ENCODE measurements around the gene TTC21B. TPM values are rescaled to one million over a fixed set of nuclear protein-coding genes. Genes with fewer than 3 reads are reported as not detected.
"Not testable (repeated sequence)": the region's sequence is repeated elsewhere in the genome, so short reads cannot be mapped to it uniquely, and the experiment has no call there.

The TTC21B gene
- polyA plus RNA-seq, 2 donors, result 3.0 to 3.2 TPM

- not testable (repeated sequence) for H3K9me3 ChIP-seq (ENCODE audit: control insufficient read depth in 2 of 2, insufficient read depth in 1 of 2, low read depth in 1 of 2, low read length in 1 of 2); H3K4me3 ChIP-seq (ENCODE audit: low read depth in 1 of 2, low read length in 2 of 2); H3K27me3 ChIP-seq (ENCODE audit: control insufficient read depth in 1 of 2, insufficient read depth in 2 of 2, low read length in 2 of 2); H3K4me1 ChIP-seq (ENCODE audit: control insufficient read depth in 2 of 2, insufficient read depth in 2 of 2, low read length in 1 of 2); H3K36me3 ChIP-seq (ENCODE audit: control insufficient read depth in 2 of 2, insufficient read depth in 2 of 2, low read length in 1 of 2); H3K27ac ChIP-seq (ENCODE audit: low read depth in 2 of 2, low read length in 1 of 2)
- 84 to 89% methylated on average over 2 of the region's 2 CpGs for WGBS, 2 donors
Measured at GRCh38 chr2:165859723-165860122, 93.9 kb downstream of the TTC21B start.

GRCh38 chr2:165857876-165858275, 95.7 kb downstream of the TTC21B start:
- H3K27ac ChIP-seq (ENCODE audit: low read depth in 2 of 2, low read length in 1 of 2), result no peak overlapping the region
- no peak overlapping the region for H3K4me3 ChIP-seq (ENCODE audit: low read depth in 1 of 2, low read length in 2 of 2)
- 58 to 83% methylated on average over 1 of the region's 1 CpG for WGBS, 2 donors
- H3K27me3 ChIP-seq (ENCODE audit: control insufficient read depth in 1 of 2, insufficient read depth in 2 of 2, low read length in 2 of 2), result no peaks in the 10 kb centered on the region
- H3K4me1 ChIP-seq (ENCODE audit: control insufficient read depth in 2 of 2, insufficient read depth in 2 of 2, low read length in 1 of 2), result no peaks in the 10 kb centered on the region
- peaks cover 2 to 15% of the 10 kb centered on the region in 2 donors for H3K9me3 ChIP-seq (ENCODE audit: control insufficient read depth in 2 of 2, insufficient read depth in 1 of 2, low read depth in 1 of 2, low read length in 1 of 2)
- H3K36me3 ChIP-seq (ENCODE audit: control insufficient read depth in 2 of 2, insufficient read depth in 2 of 2, low read length in 1 of 2), result no peaks in the 10 kb centered on the region

GRCh38 chr2:165852394-165852793, 101.2 kb downstream of the TTC21B start:
- no peaks in the 10 kb centered on the region for H3K36me3 ChIP-seq (ENCODE audit: control insufficient read depth in 2 of 2, insufficient read depth in 2 of 2, low read length in 1 of 2)
- H3K4me3 ChIP-seq (ENCODE audit: low read depth in 1 of 2, low read length in 2 of 2), result no peak overlapping the region
- no peak overlapping the region for H3K27ac ChIP-seq (ENCODE audit: low read depth in 2 of 2, low read length in 1 of 2)
- peaks cover 0 to 10% of the 10 kb centered on the region in 2 donors for H3K9me3 ChIP-seq (ENCODE audit: control insufficient read depth in 2 of 2, insufficient read depth in 1 of 2, low read depth in 1 of 2, low read length in 1 of 2)
- no peaks in the 10 kb centered on the region for H3K4me1 ChIP-seq (ENCODE audit: control insufficient read depth in 2 of 2, insufficient read depth in 2 of 2, low read length in 1 of 2)
- no peaks in the 10 kb centered on the region for H3K27me3 ChIP-seq (ENCODE audit: control insufficient read depth in 1 of 2, insufficient read depth in 2 of 2, low read length in 2 of 2)

- WGBS, 2 donors, result 62 to 67% methylated on average over 2 of the region's 2 CpGs
- no peaks in the 10 kb centered on the region for H3K27me3 ChIP-seq (ENCODE audit: control insufficient read depth in 1 of 2, insufficient read depth in 2 of 2, low read length in 2 of 2)
- H3K4me1 ChIP-seq (ENCODE audit: control insufficient read depth in 2 of 2, insufficient read depth in 2 of 2, low read length in 1 of 2), result no peaks in the 10 kb centered on the region
- H3K4me3 ChIP-seq (ENCODE audit: low read depth in 1 of 2, low read length in 2 of 2), result no peak overlapping the region
- no peak overlapping the region for H3K27ac ChIP-seq (ENCODE audit: low read depth in 2 of 2, low read length in 1 of 2)
- H3K9me3 ChIP-seq (ENCODE audit: control insufficient read depth in 2 of 2, insufficient read depth in 1 of 2, low read depth in 1 of 2, low read length in 1 of 2), result no peaks in the 10 kb centered on the region
- H3K36me3 ChIP-seq (ENCODE audit: control insufficient read depth in 2 of 2, insufficient read depth in 2 of 2, low read length in 1 of 2), result no peaks in the 10 kb centered on the region
Measured at GRCh38 chr2:165847001-165847400, 106.6 kb downstream of the TTC21B start.

GRCh38 chr2:165846056-165846455, 107.5 kb downstream of the TTC21B start:
- Histone ChIP-seq H3K36me3 (ENCODE audit: control insufficient read depth in 2 of 2, insufficient read depth in 2 of 2, low read length in 1 of 2) (no peaks in the 10 kb centered on the region), H3K9me3 (ENCODE audit: control insufficient read depth in 2 of 2, insufficient read depth in 1 of 2, low read depth in 1 of 2, low read length in 1 of 2) (no peaks in the 10 kb centered on the region), H3K4me1 (ENCODE audit: control insufficient read depth in 2 of 2, insufficient read depth in 2 of 2, low read length in 1 of 2) (no peaks in the 10 kb centered on the region), H3K27me3 (ENCODE audit: control insufficient read depth in 1 of 2, insufficient read depth in 2 of 2, low read length in 2 of 2) (no peaks in the 10 kb centered on the region), H3K4me3 (ENCODE audit: low read depth in 1 of 2, low read length in 2 of 2) (no peak overlapping the region), H3K27ac (ENCODE audit: low read depth in 2 of 2, low read length in 1 of 2) (no peak overlapping the region)
- 94% methylated on average over 7 of the region's 7 CpGs for WGBS, 2 donors

- no peak overlapping the region for H3K4me3 ChIP-seq (ENCODE audit: low read depth in 1 of 2, low read length in 2 of 2)
- no peaks in the 10 kb centered on the region for H3K4me1 ChIP-seq (ENCODE audit: control insufficient read depth in 2 of 2, insufficient read depth in 2 of 2, low read length in 1 of 2)
- WGBS, 2 donors, result 64 to 76% methylated on average over 2 of the region's 2 CpGs
- H3K27me3 ChIP-seq (ENCODE audit: control insufficient read depth in 1 of 2, insufficient read depth in 2 of 2, low read length in 2 of 2), result no peaks in the 10 kb centered on the region
- no peak overlapping the region for H3K27ac ChIP-seq (ENCODE audit: low read depth in 2 of 2, low read length in 1 of 2)
- no peaks in the 10 kb centered on the region for H3K36me3 ChIP-seq (ENCODE audit: control insufficient read depth in 2 of 2, insufficient read depth in 2 of 2, low read length in 1 of 2)
- H3K9me3 ChIP-seq (ENCODE audit: control insufficient read depth in 2 of 2, insufficient read depth in 1 of 2, low read depth in 1 of 2, low read length in 1 of 2), result no peaks in the 10 kb centered on the region
Measured at GRCh38 chr2:165844216-165844615, 109.4 kb downstream of the TTC21B start.

GRCh38 chr2:165843351-165843750, 110.2 kb downstream of the TTC21B start:
- 90 to 93% methylated on average over 1 of the region's 1 CpG for WGBS, 2 donors
- Histone ChIP-seq H3K27ac (ENCODE audit: low read depth in 2 of 2, low read length in 1 of 2) (no peak overlapping the region), H3K9me3 (ENCODE audit: control insufficient read depth in 2 of 2, insufficient read depth in 1 of 2, low read depth in 1 of 2, low read length in 1 of 2) (no peaks in the 10 kb centered on the region), H3K4me3 (ENCODE audit: low read depth in 1 of 2, low read length in 2 of 2) (no peak overlapping the region), H3K4me1 (ENCODE audit: control insufficient read depth in 2 of 2, insufficient read depth in 2 of 2, low read length in 1 of 2) (no peaks in the 10 kb centered on the region), H3K27me3 (ENCODE audit: control insufficient read depth in 1 of 2, insufficient read depth in 2 of 2, low read length in 2 of 2) (no peaks in the 10 kb centered on the region), H3K36me3 (ENCODE audit: control insufficient read depth in 2 of 2, insufficient read depth in 2 of 2, low read length in 1 of 2) (no peaks in the 10 kb centered on the region)

GRCh38 chr2:165840333-165840958, 113.1 kb downstream of the TTC21B start:
- H3K36me3 ChIP-seq (ENCODE audit: control insufficient read depth in 2 of 2, insufficient read depth in 2 of 2, low read length in 1 of 2), result no peaks in the 10 kb centered on the region

GRCh38 chr2:165839610-165840009, 114.0 kb downstream of the TTC21B start:
- Histone ChIP-seq H3K36me3 (ENCODE audit: control insufficient read depth in 2 of 2, insufficient read depth in 2 of 2, low read length in 1 of 2) (no peaks in the 10 kb centered on the region), H3K27me3 (ENCODE audit: control insufficient read depth in 1 of 2, insufficient read depth in 2 of 2, low read length in 2 of 2) (no peaks in the 10 kb centered on the region), H3K27ac (ENCODE audit: low read depth in 2 of 2, low read length in 1 of 2) (no peak overlapping the region), H3K4me3 (ENCODE audit: low read depth in 1 of 2, low read length in 2 of 2) (no peak overlapping the region), H3K4me1 (ENCODE audit: control insufficient read depth in 2 of 2, insufficient read depth in 2 of 2, low read length in 1 of 2) (no peaks in the 10 kb centered on the region), H3K9me3 (ENCODE audit: control insufficient read depth in 2 of 2, insufficient read depth in 1 of 2, low read depth in 1 of 2, low read length in 1 of 2) (no peaks in the 10 kb centered on the region)
- 83 to 84% methylated on average over 2 of the region's 2 CpGs for WGBS, 2 donors

More at GRCh38 chr2:165840333-165840958, 113.1 kb downstream of the TTC21B start:
- Histone ChIP-seq H3K27me3 (ENCODE audit: control insufficient read depth in 1 of 2, insufficient read depth in 2 of 2, low read length in 2 of 2) (no peaks in the 10 kb centered on the region), H3K27ac (ENCODE audit: low read depth in 2 of 2, low read length in 1 of 2) (no peak overlapping the region), H3K4me1 (ENCODE audit: control insufficient read depth in 2 of 2, insufficient read depth in 2 of 2, low read length in 1 of 2) (no peaks in the 10 kb centered on the region), H3K9me3 (ENCODE audit: control insufficient read depth in 2 of 2, insufficient read depth in 1 of 2, low read depth in 1 of 2, low read length in 1 of 2) (no peaks in the 10 kb centered on the region), H3K4me3 (ENCODE audit: low read depth in 1 of 2, low read length in 2 of 2) (no peak overlapping the region)

GRCh38 chr2:165837122-165837521, 116.5 kb downstream of the TTC21B start:
- WGBS, 2 donors, result 56 to 63% methylated on average over 3 of the region's 3 CpGs
- H3K4me3 ChIP-seq (ENCODE audit: low read depth in 1 of 2, low read length in 2 of 2), result no peak overlapping the region
- no peaks in the 10 kb centered on the region for H3K27me3 ChIP-seq (ENCODE audit: control insufficient read depth in 1 of 2, insufficient read depth in 2 of 2, low read length in 2 of 2)
- no peaks in the 10 kb centered on the region for H3K4me1 ChIP-seq (ENCODE audit: control insufficient read depth in 2 of 2, insufficient read depth in 2 of 2, low read length in 1 of 2)
- no peaks in the 10 kb centered on the region for H3K9me3 ChIP-seq (ENCODE audit: control insufficient read depth in 2 of 2, insufficient read depth in 1 of 2, low read depth in 1 of 2, low read length in 1 of 2)
- H3K27ac ChIP-seq (ENCODE audit: low read depth in 2 of 2, low read length in 1 of 2), result no peak overlapping the region
- H3K36me3 ChIP-seq (ENCODE audit: control insufficient read depth in 2 of 2, insufficient read depth in 2 of 2, low read length in 1 of 2), result no peaks in the 10 kb centered on the region
